Spleen (tissue), 7 donors: ENCODE data around the gene UBAP2.

ENCODE experiments used
- CTCF ChIP-seq, 11 experiments: fragments of 200-600 bp in 7 of 11; fragments of 450-650 bp in 4 of 11; sonication (generic) in 4 of 11; IDR thresholded peaks in 8 of 11; conservative IDR thresholded peaks in 3 of 11; 1 replicate in 7 of 11; 2 replicates in 4 of 11; pipeline versions ENCODE4 v1.4.0 to v1.8.0; 2016 to 2021; ENCODE audit warnings: antibody characterized with exemption in 11 of 11, inconsistent platforms in 4 of 11, mild to moderate bottlenecking in 1 of 11
- POLR2A ChIP-seq, 3 donors: fragments of 450-650 bp; IDR thresholded peaks; one replicate each; pipeline ENCODE4 v1.5.1; 2017; ENCODE audit warnings: antibody characterized with exemption in 3 of 3, mild to moderate bottlenecking in 1 of 3
- donor health status: DM: no; HTN: no; CAD: no; lungs with moderate emphysema.
- donor health status: DM: no; HTN: no; CAD: no.
- donor health status: DM: no; HTN: no; CAD: no.

- no peak for TF ChIP-seq CTCF (IDR thresholded peaks at IDR 0.05 in 8 of 11, conservative IDR thresholded peaks at IDR 0.05 in 3 of 11)
- TF ChIP-seq POLR2A (IDR thresholded peaks at IDR 0.05): no peak
Observed at GRCh38 chr9:34070606-34071324, 22.1 kb upstream of the UBAP2 start.
